HG03045 (cell line): ENCODE results near the gene ALPK3.

Experiments used
- ATAC-seq: cut with Tn5 transposase; IDR thresholded peaks from one replicate; pipeline ENCODE4 v1.9.1; 2021; ENCODE audit warnings: mild to moderate bottlenecking, moderate library complexity; ENCODE audit not compliant: unreplicated experiment

Gene ALPK3

GRCh38 chr15:84816694-84817465, at the start of gene ALPK3:
ALPK3 (plus strand) TSS chr15:84817356; CDS start chr15:84817453, 97 bp downstream.
- no peak for ATAC-seq

GRCh38 chr15:84772031-84772430, 45.1 kb upstream of the ALPK3 start:
- ATAC-seq = no peak

- ATAC-seq = no peak
Observed at GRCh38 chr15:84772467-84772866, 44.7 kb upstream of the ALPK3 start.

- no peak for ATAC-seq
Observed at GRCh38 chr15:84773716-84774115, 43.4 kb upstream of the ALPK3 start.

GRCh38 chr15:84775867-84776449, 41.2 kb upstream of the ALPK3 start:
- ATAC-seq = no peak

- ATAC-seq = no peak
Observed at GRCh38 chr15:84778194-84778593, 39.0 kb upstream of the ALPK3 start.

GRCh38 chr15:84780492-84780891, 36.7 kb upstream of the ALPK3 start:
- no peak for ATAC-seq

- ATAC-seq = no peak
Observed at GRCh38 chr15:84781495-84781894, 35.7 kb upstream of the ALPK3 start.

GRCh38 chr15:84782346-84782745, 34.8 kb upstream of the ALPK3 start:
- ATAC-seq = no peak

GRCh38 chr15:84783493-84784251, 33.5 kb upstream of the ALPK3 start:
- ATAC-seq = no peak

GRCh38 chr15:84784262-84784661, 32.9 kb upstream of the ALPK3 start:
- no peak for ATAC-seq

- no peak for ATAC-seq
Observed at GRCh38 chr15:84785053-84785452, 32.1 kb upstream of the ALPK3 start.

GRCh38 chr15:84788500-84788899, 28.7 kb upstream of the ALPK3 start:
- no peak for ATAC-seq

- no peak for ATAC-seq
Observed at GRCh38 chr15:84789762-84790161, 27.4 kb upstream of the ALPK3 start.

- ATAC-seq = no peak
Observed at GRCh38 chr15:84790676-84791075, 26.5 kb upstream of the ALPK3 start.

GRCh38 chr15:84791763-84792162, 25.4 kb upstream of the ALPK3 start:
- ATAC-seq = no peak

- no peak for ATAC-seq
Observed at GRCh38 chr15:84793431-84794161, 23.6 kb upstream of the ALPK3 start.

- no peak for ATAC-seq
Observed at GRCh38 chr15:84794162-84794547, 23.0 kb upstream of the ALPK3 start.

GRCh38 chr15:84795186-84795585, 22.0 kb upstream of the ALPK3 start:
- no peak for ATAC-seq

GRCh38 chr15:84797212-84797611, 19.9 kb upstream of the ALPK3 start:
- ATAC-seq = no peak

- ATAC-seq = no peak
Observed at GRCh38 chr15:84797801-84798200, 19.4 kb upstream of the ALPK3 start.
